ENCODE results near the gene SSR1. TPM values are rescaled to one million over a fixed set of nuclear protein-coding genes. Genes with fewer than 3 reads are reported as not detected.

The SSR1 gene
- total and polyA plus RNA-seq, 2 experiments from 2014 or later, result 65.3 to 70.2 TPM

- TF ChIP-seq ETS1 (IDR thresholded peaks at IDR 0.05) (no peak), STAT1 (IDR thresholded peaks at IDR 0.05; ENCODE audit: unreplicated experiment) (no peak), NANOG (IDR thresholded peaks at IDR 0.05; ENCODE audit: borderline replicate concordance) (no peak), CTCF (conservative IDR thresholded peaks at IDR 0.05; ENCODE audit: low read depth in 2 of 2) (no peak), REST (IDR thresholded peaks at IDR 0.05; ENCODE audit: unreplicated experiment) (no peak), JUNB (IDR thresholded peaks at IDR 0.05; ENCODE audit: unreplicated experiment) (no peak), CREB1 (CRISPR knock-in tag; IDR thresholded peaks at IDR 0.05; ENCODE audit: low read depth) (no peak), ZNF114 (CRISPR knock-in tag; IDR thresholded peaks at IDR 0.05) (no peak), EZH2 (IDR thresholded peaks at IDR 0.05; ENCODE audit: low read depth, unreplicated experiment) (no peak), ZNF331 (CRISPR knock-in tag; IDR thresholded peaks at IDR 0.05; ENCODE audit: low read depth) (no peak), ZNF462 (CRISPR knock-in tag; IDR thresholded peaks at IDR 0.05) (no peak), EZH2phosphoT487 (IDR thresholded peaks at IDR 0.05; ENCODE audit: unreplicated experiment) (no peak), POLR2AphosphoS5 (IDR thresholded peaks at IDR 0.05; ENCODE audit: low read depth) (no peak)
- ATAC-seq, result no peak
- H3K4me3 ChIP-seq, result no peak overlapping the region
- H4K20me1 ChIP-seq (replicated peaks; ENCODE audit: insufficient read depth), result no peaks in the 10 kb centered on the region; the same call in 1 of the 2 replicates
- H3K79me2 ChIP-seq (replicated peaks; ENCODE audit: insufficient read depth), result no peaks in the 10 kb centered on the region
- H3K36me3 Mint-ChIP-seq (ENCODE audit: low read depth), result peaks cover 62% of the 10 kb centered on the region
- no peaks in the 10 kb centered on the region for H3K9me2 ChIP-seq (ENCODE audit: insufficient read depth)
- H3K9me3 Mint-ChIP-seq, result no peaks in the 10 kb centered on the region
- no peaks in the 10 kb centered on the region for H3F3A ChIP-seq (replicated peaks; ENCODE audit: low read depth)
- H2AFZ ChIP-seq, result no peak overlapping the region
- no peaks in the 10 kb centered on the region for H3K27me3 Mint-ChIP-seq (ENCODE audit: insufficient read depth, low read depth, poor library complexity)
- H3K27ac Mint-ChIP-seq, result no peak overlapping the region
- DNase-seq (ENCODE audit: low spot score), result no peak
- H3K4me3 Mint-ChIP-seq, result no peak overlapping the region
- no peaks in the 10 kb centered on the region for H3K4me1 ChIP-seq (ENCODE audit: insufficient read depth)
- H3K4me1 Mint-ChIP-seq, result no peaks in the 10 kb centered on the region
- no peak overlapping the region for H3K4me2 ChIP-seq
- H3K36me3 ChIP-seq (ENCODE audit: insufficient read depth), result peaks cover 47% of the 10 kb centered on the region
- no peaks in the 10 kb centered on the region for H3K27me3 ChIP-seq (ENCODE audit: insufficient read depth)
- no peak overlapping the region for H3K27ac ChIP-seq (ENCODE audit: low read depth)
These were observed 20.3 kb downstream of the SSR1 start for GRCh38 chr6:7292596-7293255.
